DOHH2 (cell line): Measurements from ENCODE around the gene PIGQ.

Experiments
- CTCF ChIP-seq: fragments of 200-600 bp; sonication (generic); IDR thresholded peaks from one replicate; pipeline ENCODE4 v1.5.1; 2014; ENCODE audit warnings: antibody characterized with exemption, mild to moderate bottlenecking, low read depth, low read length; ENCODE audit not compliant: poor library complexity, severe bottlenecking
- EZH2phosphoT487 ChIP-seq: fragments of 200-600 bp; sonication (generic); IDR thresholded peaks from 2 replicates; pipeline ENCODE4 v1.6.1; 2017; ENCODE audit warnings: borderline replicate concordance, mild to moderate bottlenecking, antibody characterized with exemption, low read length, moderate library complexity, mixed read lengths

- no peak for TF ChIP-seq CTCF
- no peak for TF ChIP-seq EZH2phosphoT487
Observed at GRCh38 chr16:591231-591630, 21.5 kb downstream of the PIGQ start.
